Sigmoid colon (tissue), 4 donors: ENCODE measurements around the gene PDCD11.

ENCODE experiments used
- EP300 ChIP-seq, 4 donors: sonication (generic); formaldehyde crosslinking; IDR thresholded peaks; one replicate each; pipeline ENCODE4 v1.6.1; 2017; ENCODE audit warnings: antibody characterized with exemption in 4 of 4
- POLR2A ChIP-seq, 2 donors: fragments of 450-650 bp; IDR thresholded peaks; one replicate each; pipeline ENCODE4 v1.6.1; 2016; ENCODE audit warnings: antibody characterized with exemption in 2 of 2, mild to moderate bottlenecking in 2 of 2, moderate library complexity in 2 of 2
- TF ChIP-seq, protein P1 (sequence below), 4 experiments: fragments of 450-650 bp in 3 of 4; fragments of 200-600 bp in 1 of 4; IDR thresholded peaks; one replicate each; pipeline ENCODE4 v1.5.1; 2016 to 2019; ENCODE audit warnings: antibody characterized with exemption in 4 of 4, mild to moderate bottlenecking in 3 of 4, moderate library complexity in 2 of 4

DNA sequence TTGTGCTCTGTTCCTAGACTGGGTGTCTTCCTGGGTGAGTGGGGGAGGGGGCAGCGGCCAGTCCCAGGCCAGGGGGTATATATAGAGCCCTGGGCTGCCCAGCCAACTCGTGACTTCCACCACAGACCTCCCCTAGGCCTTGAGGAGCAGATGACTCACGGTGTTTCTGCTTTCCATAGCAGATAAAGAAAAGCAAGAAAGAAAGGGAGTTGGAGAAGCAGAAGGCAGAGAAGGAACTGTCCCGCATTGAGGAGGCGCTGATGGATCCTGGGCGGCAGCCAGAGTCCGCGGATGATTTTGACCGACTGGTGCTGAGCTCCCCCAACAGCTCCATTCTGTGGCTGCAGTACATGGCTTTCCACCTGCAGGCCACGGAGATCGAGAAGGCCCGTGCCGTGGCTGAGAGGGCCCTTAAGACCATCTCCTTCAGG is 45.6 kb downstream of the PDCD11 start:
- TF ChIP-seq, protein P1, sequence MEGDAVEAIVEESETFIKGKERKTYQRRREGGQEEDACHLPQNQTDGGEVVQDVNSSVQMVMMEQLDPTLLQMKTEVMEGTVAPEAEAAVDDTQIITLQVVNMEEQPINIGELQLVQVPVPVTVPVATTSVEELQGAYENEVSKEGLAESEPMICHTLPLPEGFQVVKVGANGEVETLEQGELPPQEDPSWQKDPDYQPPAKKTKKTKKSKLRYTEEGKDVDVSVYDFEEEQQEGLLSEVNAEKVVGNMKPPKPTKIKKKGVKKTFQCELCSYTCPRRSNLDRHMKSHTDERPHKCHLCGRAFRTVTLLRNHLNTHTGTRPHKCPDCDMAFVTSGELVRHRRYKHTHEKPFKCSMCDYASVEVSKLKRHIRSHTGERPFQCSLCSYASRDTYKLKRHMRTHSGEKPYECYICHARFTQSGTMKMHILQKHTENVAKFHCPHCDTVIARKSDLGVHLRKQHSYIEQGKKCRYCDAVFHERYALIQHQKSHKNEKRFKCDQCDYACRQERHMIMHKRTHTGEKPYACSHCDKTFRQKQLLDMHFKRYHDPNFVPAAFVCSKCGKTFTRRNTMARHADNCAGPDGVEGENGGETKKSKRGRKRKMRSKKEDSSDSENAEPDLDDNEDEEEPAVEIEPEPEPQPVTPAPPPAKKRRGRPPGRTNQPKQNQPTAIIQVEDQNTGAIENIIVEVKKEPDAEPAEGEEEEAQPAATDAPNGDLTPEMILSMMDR (IDR thresholded peaks at IDR 0.05), result no peak
- TF ChIP-seq POLR2A (IDR thresholded peaks at IDR 0.05) (no peak), EP300 (IDR thresholded peaks at IDR 0.05) (no peak)
